IgD-negative memory B cell (primary cell): ENCODE data around the gene DCDC2. TPM values are rescaled to one million over a fixed set of nuclear protein-coding genes. Genes with fewer than 3 reads are reported as not detected.
"Not testable (repeated sequence)": the region's sequence is repeated elsewhere in the genome, so short reads cannot be mapped to it uniquely, and the experiment has no call there.

Experiments
- H3K27ac Mint-ChIP-seq, 3 donors: one replicate each; pipeline ENCODE4 v1.8.0; 2020 to 2022; ENCODE audit warnings: mild to moderate bottlenecking in 3 of 3, mixed read lengths in 3 of 3, moderate library complexity in 1 of 3
- H3K27me3 Mint-ChIP-seq: one replicate; pipeline ENCODE4 v1.8.0; 2021; ENCODE audit warnings: mixed read lengths
- H3K36me3 Mint-ChIP-seq: one replicate; pipeline ENCODE4 v1.8.0; 2020; ENCODE audit warnings: mild to moderate bottlenecking, mixed read lengths
- H3K4me1 Mint-ChIP-seq, 3 donors: one replicate each; pipeline ENCODE4 v1.8.0; 2020 to 2022; ENCODE audit warnings: mixed read lengths in 3 of 3, mild to moderate bottlenecking in 1 of 3
- H3K4me3 Mint-ChIP-seq, 4 donors: one replicate each; pipeline ENCODE4 v1.8.0; 2020 to 2022; ENCODE audit warnings: mild to moderate bottlenecking in 4 of 4, mixed read lengths in 4 of 4, moderate library complexity in 3 of 4
- H3K9me3 Mint-ChIP-seq, 3 donors: one replicate each; pipeline ENCODE4 v1.8.0; 2020 to 2021; ENCODE audit warnings: mixed read lengths in 3 of 3, mild to moderate bottlenecking in 1 of 3
- polyA plus RNA-seq: library from polyadenylated mRNA; unstranded; fragments of 300-500 nt; fragmentation: Illumina TruSeq; gene quantifications from one replicate; pipeline ENCODE4 v1.2.3, GENCODE V29; 2021

DCDC2 gene
- not detected for polyA plus RNA-seq

- peaks cover 10% of the 10 kb centered on the region for H3K27me3 Mint-ChIP-seq
- H3K27ac Mint-ChIP-seq, result peak within 1 kb of the TSS in 2 of 3 donors; percentile 58 to 94
- H3K4me1 Mint-ChIP-seq, result peaks cover 10 to 22% (median 16%) of the 10 kb centered on the region in 3 donors
- no peaks in the 10 kb centered on the region for H3K36me3 Mint-ChIP-seq
- peak within 1 kb of the TSS; percentile 66 to 90 (median 82) for H3K4me3 Mint-ChIP-seq
- H3K9me3 Mint-ChIP-seq, result no peaks in the 10 kb centered on the region
Measured at GRCh38 chr6:24357336-24358218, at the start of gene DCDC2. TSS of gene DCDC2 (minus strand) at chr6:24358059. CDS start at chr6:24357750, 309 bp downstream.

DNA sequence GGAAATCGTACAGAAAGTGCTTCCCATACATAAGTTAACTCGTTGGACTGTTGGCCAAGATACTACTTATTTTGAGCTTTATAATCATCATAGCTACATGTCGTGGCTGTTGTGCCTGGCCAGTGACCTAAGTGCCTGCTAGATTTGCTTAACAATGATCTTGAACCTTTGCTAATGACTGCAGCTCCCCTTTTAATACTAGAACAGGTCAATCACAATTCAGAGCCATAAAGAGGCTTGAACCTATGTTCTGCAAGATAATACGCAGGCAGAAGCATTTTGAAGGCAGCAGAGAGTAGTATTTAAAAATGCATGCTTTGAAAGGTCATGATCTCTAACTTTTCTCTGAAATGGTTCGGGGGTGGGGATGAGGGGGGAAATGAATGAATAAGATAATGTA is 47.4 kb upstream of the DCDC2 start:
- Mint-ChIP-seq H3K27ac (no peak overlapping the region), H3K4me1 (peaks cover 17 to 29% (median 25%) of the 10 kb centered on the region in 3 donors), H3K27me3 (peaks cover under 1% of the 10 kb centered on the region), H3K9me3 (no peaks in the 10 kb centered on the region), H3K4me3 (no peak overlapping the region), H3K36me3 (peaks cover 1% of the 10 kb centered on the region)

GRCh38 chr6:24403501-24403824 is 45.6 kb upstream of the DCDC2 start:
- Mint-ChIP-seq H3K4me1 (peaks cover 17 to 27% (median 22%) of the 10 kb centered on the region in 3 donors), H3K27me3 (peaks cover 3% of the 10 kb centered on the region), H3K9me3 (peaks cover 0 to 4% (median 0%) of the 10 kb centered on the region in 3 donors), H3K4me3 (peak overlapping the region; percentile 87 to 97 (median 96)), H3K27ac (peak overlapping the region; percentile 29 to 91 (median 89)), H3K36me3 (peaks cover 1% of the 10 kb centered on the region)

- peaks cover 17 to 27% (median 22%) of the 10 kb centered on the region in 3 donors for H3K4me1 Mint-ChIP-seq
- peaks cover 1% of the 10 kb centered on the region for H3K36me3 Mint-ChIP-seq
- peak within 1 kb of the TSS; percentile 87 to 97 (median 96) for H3K4me3 Mint-ChIP-seq
- H3K27ac Mint-ChIP-seq, result peak within 1 kb of the TSS; percentile 29 to 91 (median 89)
- H3K9me3 Mint-ChIP-seq, result peaks cover 0 to 4% (median 0%) of the 10 kb centered on the region in 3 donors
- peaks cover 3% of the 10 kb centered on the region for H3K27me3 Mint-ChIP-seq
Measured at GRCh38 chr6:24402697-24403500, 45.0 kb upstream of the DCDC2 start, which contains the start of gene MRS2. TSS of gene MRS2 (plus strand) at chr6:24402936. CDS start at chr6:24403047, 111 bp downstream.

DNA sequence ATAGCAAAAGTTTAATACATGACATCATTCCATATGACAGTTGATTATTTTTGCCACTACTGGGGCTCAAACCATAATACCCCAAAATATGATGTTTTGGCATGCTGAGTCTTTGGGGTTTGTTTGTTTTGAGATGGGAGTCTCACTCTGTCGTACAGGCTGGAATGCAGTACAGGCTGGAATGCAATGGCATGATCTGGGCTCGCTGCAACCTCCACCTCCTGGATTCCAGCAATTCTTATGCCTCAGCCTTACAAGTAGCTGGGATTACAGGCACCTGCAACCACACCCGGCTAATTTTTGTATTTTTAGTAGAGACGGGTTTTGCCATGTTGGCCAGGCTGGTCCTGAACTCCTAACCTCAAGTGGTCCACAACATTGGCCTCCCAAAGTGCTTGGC is 43.6 kb upstream of the DCDC2 start:
- H3K27me3 Mint-ChIP-seq, result peaks cover 5% of the 10 kb centered on the region
- H3K9me3 Mint-ChIP-seq, result peaks cover 2 to 12% (median 3%) of the 10 kb centered on the region in 3 donors
- H3K36me3 Mint-ChIP-seq, result peaks cover 1% of the 10 kb centered on the region
- no peak overlapping the region for H3K27ac Mint-ChIP-seq
- H3K4me1 Mint-ChIP-seq, result peaks cover 17 to 27% (median 22%) of the 10 kb centered on the region in 3 donors
- H3K4me3 Mint-ChIP-seq, result peak overlapping the region in 1 of 4 donors; percentile 87

- H3K36me3 Mint-ChIP-seq, H3K27me3 Mint-ChIP-seq: not testable (repeated sequence)
- H3K27ac Mint-ChIP-seq, result peak overlapping the region in 1 of 3 donors; percentile 49
- peaks cover 17 to 23% (median 21%) of the 10 kb centered on the region in 3 donors for H3K4me1 Mint-ChIP-seq
- peak overlapping the region; percentile 30 to 74 (median 48) for H3K4me3 Mint-ChIP-seq
- peaks cover 2 to 13% (median 3%) of the 10 kb centered on the region in 3 donors for H3K9me3 Mint-ChIP-seq
Measured at GRCh38 chr6:24400045-24401039, 42.5 kb upstream of the DCDC2 start.

- H3K4me1 Mint-ChIP-seq, result peaks cover 2 to 11% (median 5%) of the 10 kb centered on the region in 3 donors
- H3K27ac Mint-ChIP-seq, result peak overlapping the region in 1 of 3 donors; percentile 20
- peak overlapping the region in 1 of 4 donors; percentile 31 for H3K4me3 Mint-ChIP-seq
- peaks cover 2 to 13% (median 3%) of the 10 kb centered on the region in 3 donors for H3K9me3 Mint-ChIP-seq
- no peaks in the 10 kb centered on the region for H3K36me3 Mint-ChIP-seq
- peaks cover 7% of the 10 kb centered on the region for H3K27me3 Mint-ChIP-seq
Measured at GRCh38 chr6:24397631-24398030, 39.8 kb upstream of the DCDC2 start.

GRCh38 chr6:24396824-24397223 is 39.0 kb upstream of the DCDC2 start:
- Mint-ChIP-seq H3K27ac (no peak overlapping the region), H3K4me1 (peaks cover 0 to 9% (median 5%) of the 10 kb centered on the region in 3 donors), H3K27me3 (peaks cover 7% of the 10 kb centered on the region), H3K9me3 (peaks cover 2 to 13% (median 3%) of the 10 kb centered on the region in 3 donors), H3K36me3 (no peaks in the 10 kb centered on the region), H3K4me3 (no peak overlapping the region)

DNA sequence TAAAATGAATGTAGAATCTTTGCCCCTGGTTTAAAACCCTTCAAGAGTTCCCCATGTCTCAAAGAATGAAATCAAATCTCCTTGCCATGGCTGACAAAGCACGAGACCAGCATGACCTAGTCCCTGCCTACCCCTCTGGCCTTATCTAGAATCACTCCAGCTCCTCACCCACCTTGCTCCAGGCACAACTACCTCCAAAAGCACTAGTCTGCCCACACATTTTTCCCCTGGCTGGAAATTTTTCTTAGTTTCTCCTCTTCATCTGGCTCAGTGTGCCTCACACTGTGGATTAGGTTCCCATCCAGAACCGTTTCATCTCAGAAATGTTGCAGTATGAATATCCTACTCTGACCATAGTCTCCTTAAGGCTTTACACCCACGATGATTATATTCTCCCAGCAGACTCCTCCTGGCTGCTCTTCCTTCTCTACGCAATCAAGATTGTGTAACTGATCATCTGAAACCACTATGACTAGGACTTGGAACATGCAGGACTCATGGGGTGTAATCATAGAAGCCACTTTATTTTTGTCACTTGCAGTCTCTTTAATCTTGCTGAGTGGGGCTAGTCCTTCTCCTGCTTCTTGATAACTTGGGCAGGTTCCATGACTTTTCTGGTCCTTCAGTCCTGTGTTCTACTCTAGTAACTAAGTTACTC is 37.0 kb upstream of the DCDC2 start:
- Mint-ChIP-seq H3K27me3 (peaks cover 4% of the 10 kb centered on the region), H3K27ac (no peak overlapping the region), H3K4me3 (no peak overlapping the region), H3K9me3 (peaks cover 2 to 13% (median 3%) of the 10 kb centered on the region in 3 donors), H3K36me3 (no peaks in the 10 kb centered on the region), H3K4me1 (peaks cover 0 to 7% (median 0%) of the 10 kb centered on the region in 3 donors)

- H3K36me3 Mint-ChIP-seq, result no peaks in the 10 kb centered on the region
- peaks cover 4% of the 10 kb centered on the region for H3K27me3 Mint-ChIP-seq
- no peak overlapping the region for H3K4me3 Mint-ChIP-seq
- H3K4me1 Mint-ChIP-seq, result peaks cover 0 to 7% (median 0%) of the 10 kb centered on the region in 3 donors
- H3K27ac Mint-ChIP-seq, result no peak overlapping the region
- H3K9me3 Mint-ChIP-seq, result peaks cover 2 to 12% (median 3%) of the 10 kb centered on the region in 3 donors
Measured at GRCh38 chr6:24394061-24394779, 36.4 kb upstream of the DCDC2 start.

GRCh38 chr6:24391756-24392405 is 34.0 kb upstream of the DCDC2 start:
- peaks cover 0 to 7% (median 0%) of the 10 kb centered on the region in 3 donors for H3K4me1 Mint-ChIP-seq
- H3K9me3 Mint-ChIP-seq, result peaks cover 2 to 6% (median 2%) of the 10 kb centered on the region in 3 donors
- H3K27ac Mint-ChIP-seq, result no peak overlapping the region
- H3K4me3 Mint-ChIP-seq, result no peak overlapping the region
- H3K27me3 Mint-ChIP-seq, result peaks cover 8% of the 10 kb centered on the region
- no peaks in the 10 kb centered on the region for H3K36me3 Mint-ChIP-seq

DNA sequence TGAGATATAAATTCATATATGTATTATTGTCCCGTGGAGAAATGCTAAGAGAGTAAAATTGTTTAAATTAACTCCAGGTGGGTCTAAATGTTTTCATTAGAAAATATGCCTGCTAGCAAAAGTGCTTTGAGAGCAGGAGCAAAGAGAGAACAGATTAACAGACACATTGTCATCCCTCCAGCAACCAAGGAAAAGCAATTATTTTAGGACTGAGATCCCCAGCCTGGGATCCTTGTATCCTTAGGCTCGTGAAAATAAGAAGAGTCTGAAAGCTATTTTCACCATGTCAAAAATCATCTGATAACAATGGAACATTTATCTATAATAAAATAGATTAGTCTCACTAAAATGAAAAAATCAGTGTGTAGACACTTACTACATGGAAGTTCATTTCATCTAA is 33.3 kb upstream of the DCDC2 start:
- H3K27me3 Mint-ChIP-seq, result peaks cover 7% of the 10 kb centered on the region
- no peaks in the 10 kb centered on the region for H3K9me3 Mint-ChIP-seq
- no peak overlapping the region for H3K27ac Mint-ChIP-seq
- H3K4me3 Mint-ChIP-seq, result no peak overlapping the region
- peaks cover 0 to 7% (median 0%) of the 10 kb centered on the region in 3 donors for H3K4me1 Mint-ChIP-seq
- H3K36me3 Mint-ChIP-seq, result no peaks in the 10 kb centered on the region
